ENCODE data around the gene LCN6. TPM values are rescaled to one million over a fixed set of nuclear protein-coding genes. Genes with fewer than 3 reads are reported as not detected.
"Not testable (repeated sequence)": the region's sequence is repeated elsewhere in the genome, so short reads cannot be mapped to it uniquely, and the experiment has no call there.

Gene LCN6
- total and polyA plus RNA-seq, 4 donors = 1.4 to 12.3 (median 8.6) TPM; not detected in 1

DNA sequence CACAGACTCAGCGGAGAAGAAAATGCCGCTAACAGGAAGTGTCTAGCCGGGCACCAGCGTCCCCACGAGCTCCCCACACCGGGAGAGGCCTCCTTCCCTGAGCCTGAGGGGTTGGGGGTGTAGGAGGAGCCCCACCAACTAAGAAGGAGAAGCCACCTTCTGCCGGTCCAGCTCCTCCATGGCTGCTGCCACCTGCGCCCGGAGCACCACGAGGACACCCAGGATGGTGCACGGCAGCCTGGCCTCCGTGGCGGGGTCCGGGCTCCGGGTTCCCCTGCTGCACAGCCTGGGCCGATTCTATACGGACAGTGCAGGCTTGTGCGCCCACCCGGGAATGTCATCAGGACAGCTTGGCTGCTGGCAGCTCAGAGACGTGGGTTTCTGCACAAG, 9.4 kb upstream of the LCN6 start:
- Histone ChIP-seq H3K27ac (ENCODE audit: low read depth in 1 of 2, low read length in 1 of 2) (no peak overlapping the region), H3K4me3 (no peak overlapping the region), H3K9ac (ENCODE audit: insufficient read depth in 1 of 2, low read length in 2 of 2) (no peak overlapping the region), H3K36me3 (ENCODE audit: control insufficient read depth in 4 of 4, insufficient read depth in 4 of 4, low read length in 4 of 4) (no peaks in the 10 kb centered on the region), H3K4me1 (ENCODE audit: control insufficient read depth in 5 of 5, insufficient read depth in 5 of 5, low read length in 5 of 5) (peaks cover 0 to 3% (median 0%) of the 10 kb centered on the region in 5 donors), H3K9me3 (ENCODE audit: control insufficient read depth in 4 of 4, insufficient read depth in 3 of 4, low read length in 3 of 4) (peaks cover 0 to 6% (median 3%) of the 10 kb centered on the region in 4 donors), H3K27me3 (ENCODE audit: control insufficient read depth in 3 of 3, insufficient read depth in 3 of 3, low read length in 2 of 3) (no peaks in the 10 kb centered on the region)
- ATAC-seq (ENCODE audit: insufficient read depth, low FRiP score) (no peak), DNase-seq (no peak)
- TF ChIP-seq, protein P1, sequence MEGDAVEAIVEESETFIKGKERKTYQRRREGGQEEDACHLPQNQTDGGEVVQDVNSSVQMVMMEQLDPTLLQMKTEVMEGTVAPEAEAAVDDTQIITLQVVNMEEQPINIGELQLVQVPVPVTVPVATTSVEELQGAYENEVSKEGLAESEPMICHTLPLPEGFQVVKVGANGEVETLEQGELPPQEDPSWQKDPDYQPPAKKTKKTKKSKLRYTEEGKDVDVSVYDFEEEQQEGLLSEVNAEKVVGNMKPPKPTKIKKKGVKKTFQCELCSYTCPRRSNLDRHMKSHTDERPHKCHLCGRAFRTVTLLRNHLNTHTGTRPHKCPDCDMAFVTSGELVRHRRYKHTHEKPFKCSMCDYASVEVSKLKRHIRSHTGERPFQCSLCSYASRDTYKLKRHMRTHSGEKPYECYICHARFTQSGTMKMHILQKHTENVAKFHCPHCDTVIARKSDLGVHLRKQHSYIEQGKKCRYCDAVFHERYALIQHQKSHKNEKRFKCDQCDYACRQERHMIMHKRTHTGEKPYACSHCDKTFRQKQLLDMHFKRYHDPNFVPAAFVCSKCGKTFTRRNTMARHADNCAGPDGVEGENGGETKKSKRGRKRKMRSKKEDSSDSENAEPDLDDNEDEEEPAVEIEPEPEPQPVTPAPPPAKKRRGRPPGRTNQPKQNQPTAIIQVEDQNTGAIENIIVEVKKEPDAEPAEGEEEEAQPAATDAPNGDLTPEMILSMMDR (IDR thresholded peaks at IDR 0.05; ENCODE audit: control extremely low read depth, extremely low read depth) = no peak
- 87% methylated on average over 15 to 20 of the region's 20 CpGs for WGBS, 2 donors

GRCh38 chr9:136757328-136757727, 9.0 kb upstream of the LCN6 start:
- no peak for DNase-seq
- no peak overlapping the region for H3K27ac ChIP-seq (ENCODE audit: low read depth in 1 of 2, low read length in 1 of 2)
- H3K9me3 ChIP-seq (ENCODE audit: control insufficient read depth in 4 of 4, insufficient read depth in 3 of 4, low read length in 3 of 4) = peaks cover 0 to 6% (median 3%) of the 10 kb centered on the region in 4 donors
- ATAC-seq (ENCODE audit: insufficient read depth, low FRiP score) = no peak
- H3K4me3 ChIP-seq = no peak overlapping the region
- peaks cover 0 to 3% (median 0%) of the 10 kb centered on the region in 5 donors for H3K4me1 ChIP-seq (ENCODE audit: control insufficient read depth in 5 of 5, insufficient read depth in 5 of 5, low read length in 5 of 5)
- TF ChIP-seq, protein P1 (IDR thresholded peaks at IDR 0.05; ENCODE audit: control extremely low read depth, extremely low read depth) = no peak
- no peak overlapping the region for H3K9ac ChIP-seq (ENCODE audit: insufficient read depth in 1 of 2, low read length in 2 of 2)
- no peaks in the 10 kb centered on the region for H3K27me3 ChIP-seq (ENCODE audit: control insufficient read depth in 3 of 3, insufficient read depth in 3 of 3, low read length in 2 of 3)
- 88 to 95% methylated on average over 19 to 20 of the region's 20 CpGs for WGBS, 2 donors
- no peaks in the 10 kb centered on the region for H3K36me3 ChIP-seq (ENCODE audit: control insufficient read depth in 4 of 4, insufficient read depth in 4 of 4, low read length in 4 of 4)

DNA sequence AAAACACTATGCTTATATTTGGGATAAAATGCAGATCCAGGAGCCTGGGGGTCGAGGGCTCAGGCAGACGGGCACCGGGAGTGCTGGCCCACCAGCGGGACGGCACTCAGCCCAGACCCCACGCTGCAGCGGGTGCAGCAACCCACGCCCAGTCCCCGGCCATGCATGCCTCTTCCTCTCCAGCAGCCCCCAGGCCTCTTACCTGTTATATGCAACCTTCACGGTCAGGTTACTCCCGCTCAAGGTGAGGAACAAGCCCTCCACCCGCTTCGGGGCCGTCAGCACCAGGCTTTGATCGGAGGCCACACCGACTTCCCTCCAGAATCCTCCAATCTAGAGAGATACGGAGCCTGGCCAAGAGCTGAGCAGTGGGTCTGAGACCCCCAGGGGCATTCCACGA, 8.5 kb upstream of the LCN6 start:
- no peaks in the 10 kb centered on the region for H3K36me3 ChIP-seq (ENCODE audit: control insufficient read depth in 4 of 4, insufficient read depth in 4 of 4, low read length in 4 of 4)
- no peaks in the 10 kb centered on the region for H3K27me3 ChIP-seq (ENCODE audit: control insufficient read depth in 3 of 3, insufficient read depth in 3 of 3, low read length in 2 of 3)
- H3K27ac ChIP-seq (ENCODE audit: low read depth in 1 of 2, low read length in 1 of 2) = no peak overlapping the region
- peaks cover 0 to 6% (median 3%) of the 10 kb centered on the region in 4 donors for H3K9me3 ChIP-seq (ENCODE audit: control insufficient read depth in 4 of 4, insufficient read depth in 3 of 4, low read length in 3 of 4)
- DNase-seq = no peak
- no peak overlapping the region for H3K4me3 ChIP-seq
- peaks cover 0 to 3% (median 0%) of the 10 kb centered on the region in 5 donors for H3K4me1 ChIP-seq (ENCODE audit: control insufficient read depth in 5 of 5, insufficient read depth in 5 of 5, low read length in 5 of 5)
- no peak for ATAC-seq (ENCODE audit: insufficient read depth, low FRiP score)
- 92 to 93% methylated on average over 18 of the region's 18 CpGs for WGBS, 2 donors
- H3K9ac ChIP-seq (ENCODE audit: insufficient read depth in 1 of 2, low read length in 2 of 2) = no peak overlapping the region
- TF ChIP-seq, protein P1 (IDR thresholded peaks at IDR 0.05; ENCODE audit: control extremely low read depth, extremely low read depth) = no peak

DNA sequence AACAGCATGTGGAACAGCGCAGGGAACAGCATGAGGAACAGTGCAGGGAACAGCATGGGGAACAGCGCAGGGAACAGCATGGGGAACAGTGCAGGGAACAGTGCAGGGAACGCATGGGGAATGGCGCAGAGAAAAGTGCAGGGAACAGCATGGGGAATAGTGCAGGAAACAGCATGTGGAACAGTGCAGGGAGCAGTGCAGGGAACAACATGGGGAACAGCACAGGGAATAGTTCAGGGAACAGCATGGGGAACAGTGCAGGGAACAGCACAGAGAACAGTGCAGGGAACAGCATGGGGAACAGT, 7.8 kb upstream of the LCN6 start:
- H3K36me3 ChIP-seq (ENCODE audit: control insufficient read depth in 4 of 4, insufficient read depth in 4 of 4, low read length in 4 of 4) = no peaks in the 10 kb centered on the region
- peaks cover 0 to 3% (median 0%) of the 10 kb centered on the region in 5 donors for H3K4me1 ChIP-seq (ENCODE audit: control insufficient read depth in 5 of 5, insufficient read depth in 5 of 5, low read length in 5 of 5)
- H3K9ac ChIP-seq (ENCODE audit: insufficient read depth in 1 of 2, low read length in 2 of 2) = no peak overlapping the region
- H3K27ac ChIP-seq (ENCODE audit: low read depth in 1 of 2, low read length in 1 of 2) = no peak overlapping the region
- no peak overlapping the region for H3K4me3 ChIP-seq
- H3K9me3 ChIP-seq (ENCODE audit: control insufficient read depth in 4 of 4, insufficient read depth in 3 of 4, low read length in 3 of 4) = peaks cover 0 to 9% (median 3%) of the 10 kb centered on the region in 4 donors
- TF ChIP-seq, protein P1 (IDR thresholded peaks at IDR 0.05; ENCODE audit: control extremely low read depth, extremely low read depth) = no peak
- DNase-seq (no peak), ATAC-seq (ENCODE audit: insufficient read depth, low FRiP score) (no peak)
- no peaks in the 10 kb centered on the region for H3K27me3 ChIP-seq (ENCODE audit: control insufficient read depth in 3 of 3, insufficient read depth in 3 of 3, low read length in 2 of 3)
- WGBS, 2 donors = 98 to 100% methylated on average over 4 of the region's 4 CpGs

DNA sequence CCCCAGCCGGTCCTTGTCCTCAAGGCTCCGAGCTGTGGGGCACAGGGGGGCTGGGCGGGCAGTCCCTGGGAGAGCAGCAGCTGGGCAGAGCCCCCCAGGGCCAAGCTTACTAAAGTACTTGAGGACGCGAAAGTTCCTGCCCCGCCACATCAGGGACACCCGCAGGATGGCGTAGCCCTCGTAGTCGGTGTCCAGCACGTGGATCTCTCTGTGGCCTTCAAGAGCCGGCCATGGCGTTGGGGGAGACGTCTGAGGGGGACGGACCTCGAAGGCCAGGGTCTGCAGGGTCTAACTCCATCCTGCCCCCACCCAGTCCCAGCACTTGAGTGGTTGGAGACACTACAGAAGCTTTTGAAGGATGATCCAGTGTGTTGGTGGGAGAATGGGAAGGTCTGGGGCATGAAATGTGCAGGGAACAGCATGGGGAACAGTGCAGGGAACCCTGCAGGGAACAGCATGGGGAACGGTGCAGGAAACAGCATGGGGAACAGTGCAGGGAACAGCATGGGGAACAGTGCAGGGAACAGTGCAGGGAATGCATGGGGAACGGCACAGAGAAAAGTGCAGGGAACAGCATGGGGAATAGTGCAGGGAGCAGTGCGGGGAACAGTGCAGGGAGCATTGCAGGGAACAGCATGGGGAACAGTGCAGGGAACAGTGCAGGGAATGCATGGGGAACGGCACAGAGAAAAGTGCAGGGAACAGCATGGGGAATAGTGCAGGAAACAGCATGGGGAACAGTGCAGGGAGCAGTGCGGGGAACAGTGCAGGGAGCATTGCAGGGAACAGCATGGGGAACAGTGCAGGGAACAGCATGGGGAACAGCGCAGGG, 7.2 kb upstream of the LCN6 start:
- H3K9me3 ChIP-seq (ENCODE audit: control insufficient read depth in 4 of 4, insufficient read depth in 3 of 4, low read length in 3 of 4); H3K4me1 ChIP-seq (ENCODE audit: control insufficient read depth in 5 of 5, insufficient read depth in 5 of 5, low read length in 5 of 5); DNase-seq; H3K9ac ChIP-seq (ENCODE audit: insufficient read depth in 1 of 2, low read length in 2 of 2); H3K27me3 ChIP-seq (ENCODE audit: control insufficient read depth in 3 of 3, insufficient read depth in 3 of 3, low read length in 2 of 3); H3K36me3 ChIP-seq (ENCODE audit: control insufficient read depth in 4 of 4, insufficient read depth in 4 of 4, low read length in 4 of 4); ATAC-seq (ENCODE audit: insufficient read depth, low FRiP score); H3K4me3 ChIP-seq; H3K27ac ChIP-seq (ENCODE audit: low read depth in 1 of 2, low read length in 1 of 2): not testable (repeated sequence)
- WGBS, 2 donors = 90 to 91% methylated on average over 22 of the region's 22 CpGs

All from lung (tissue), 12 donors.